HG02588 (cell line): ENCODE results near the gene INAFM2.

ENCODE experiments used
- ATAC-seq: cut with Tn5 transposase; IDR thresholded peaks from one replicate; pipeline ENCODE4 v1.9.1; 2021; ENCODE audit warnings: mild to moderate bottlenecking, moderate library complexity; ENCODE audit not compliant: unreplicated experiment

The INAFM2 gene

GRCh38 chr15:40357723-40358470 lies 34.4 kb downstream of the INAFM2 start, which contains the start of gene DISP2:
Gene DISP2 (plus strand): TSS chr15:40358219. CDS start chr15:40358322, 103 bp downstream.
- ATAC-seq, result peak; percentile 73

DNA sequence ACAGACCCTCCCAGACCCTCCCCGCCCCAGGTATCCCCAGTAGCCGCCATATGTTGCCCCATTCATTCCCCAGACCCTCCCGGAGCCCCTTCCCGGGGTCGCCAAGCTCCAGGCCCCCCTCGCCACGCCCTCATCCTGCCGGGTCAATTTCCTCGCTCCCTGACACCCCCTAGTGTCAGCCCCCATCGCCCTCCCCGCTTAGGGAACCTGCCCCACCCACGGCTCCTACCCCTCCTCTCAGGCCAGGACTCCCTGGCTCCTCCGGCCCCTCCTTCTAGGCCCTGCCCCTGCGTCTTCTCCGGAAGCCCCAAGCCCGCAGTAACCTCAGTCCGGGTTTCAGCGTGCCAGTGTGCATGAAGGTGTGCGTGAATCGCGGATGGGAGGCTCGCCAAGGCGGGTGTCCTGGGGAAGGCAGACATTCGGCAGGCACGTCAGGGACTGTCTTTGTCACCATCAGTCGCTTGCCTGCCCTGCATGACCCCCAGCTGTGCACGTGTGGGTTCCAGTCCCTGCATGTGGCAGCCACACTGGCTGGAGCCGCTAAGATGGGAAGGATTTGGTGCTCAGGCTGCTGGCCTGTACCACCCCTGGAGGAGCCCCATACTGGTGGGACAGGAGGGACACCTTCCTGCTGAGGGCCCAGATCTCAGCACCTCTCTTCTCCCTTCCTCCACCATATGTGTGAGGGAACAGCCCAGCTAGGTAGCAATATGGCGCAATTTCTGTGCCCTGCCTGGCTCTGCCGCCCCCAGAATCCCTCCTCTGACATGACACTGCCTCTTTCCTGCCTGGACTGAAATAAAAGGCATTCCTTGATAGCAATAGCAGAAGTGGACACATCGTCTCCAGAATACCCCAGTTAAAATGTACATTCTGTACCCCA lies 35.2 kb downstream of the INAFM2 start:
- peak; percentile 12 for ATAC-seq

GRCh38 chr15:40360015-40360414 lies 36.5 kb downstream of the INAFM2 start:
- no peak for ATAC-seq

DNA sequence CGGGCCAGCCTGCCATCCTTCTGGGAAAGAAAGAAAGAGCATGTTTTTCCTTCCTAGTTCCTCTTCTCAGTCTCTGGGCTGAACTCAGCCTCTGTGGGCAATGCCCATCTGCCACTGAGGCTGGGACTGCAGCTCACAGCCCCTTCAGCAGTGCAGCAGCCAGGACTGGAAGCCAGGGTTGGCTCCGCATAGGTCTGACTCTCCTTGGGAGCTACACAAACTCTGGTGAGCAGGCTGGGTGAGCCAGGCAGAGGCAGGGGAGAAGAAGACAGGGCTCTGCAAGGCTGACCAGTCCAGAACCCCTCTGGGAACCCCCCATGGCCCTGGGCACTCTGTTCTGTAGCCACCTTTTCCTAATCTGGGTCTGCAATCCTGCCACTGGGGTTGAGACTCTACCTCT lies 38.1 kb downstream of the INAFM2 start:
- no peak for ATAC-seq

DNA sequence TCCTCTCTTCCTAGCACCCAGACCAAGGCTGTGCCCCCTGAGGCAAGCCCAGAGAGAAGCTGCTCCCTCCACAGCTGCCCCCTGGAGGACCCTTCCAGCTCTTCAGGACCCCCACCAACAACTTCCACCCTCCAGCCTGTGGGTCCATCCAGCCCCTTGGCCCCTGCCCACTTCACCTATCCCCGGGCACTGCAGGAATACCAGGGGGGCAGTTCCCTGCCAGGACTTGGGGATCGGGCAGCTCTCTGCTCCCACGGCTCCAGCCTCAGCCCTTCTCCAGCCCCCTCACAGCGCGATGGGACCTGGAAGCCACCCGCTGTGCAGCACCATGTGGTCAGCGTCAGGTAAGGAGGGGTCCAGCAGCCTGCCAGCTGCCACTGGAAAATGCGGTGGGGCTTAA lies 40.1 kb downstream of the INAFM2 start:
- no peak for ATAC-seq

DNA sequence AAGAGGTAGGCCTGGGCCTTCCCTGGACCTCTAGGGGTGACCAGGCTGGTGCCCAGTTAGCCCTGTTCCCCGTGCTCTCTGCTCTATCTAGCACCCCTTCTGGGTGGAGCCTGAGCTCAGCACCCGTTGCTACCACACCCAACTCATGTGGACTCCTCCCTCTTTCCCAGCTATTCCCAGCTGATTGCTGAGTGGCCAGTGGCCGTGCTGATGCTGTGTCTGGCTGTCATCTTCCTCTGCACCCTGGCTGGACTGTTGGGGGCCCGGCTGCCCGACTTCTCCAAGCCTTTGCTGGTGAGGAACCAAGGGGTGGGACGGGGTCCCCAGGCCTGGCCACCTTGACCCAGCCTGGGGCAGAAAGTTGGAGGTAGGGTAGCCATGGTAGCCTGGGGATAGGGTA lies 40.8 kb downstream of the INAFM2 start:
- ATAC-seq, result no peak

GRCh38 chr15:40365016-40365415 lies 41.5 kb downstream of the INAFM2 start:
- ATAC-seq, result no peak

DNA sequence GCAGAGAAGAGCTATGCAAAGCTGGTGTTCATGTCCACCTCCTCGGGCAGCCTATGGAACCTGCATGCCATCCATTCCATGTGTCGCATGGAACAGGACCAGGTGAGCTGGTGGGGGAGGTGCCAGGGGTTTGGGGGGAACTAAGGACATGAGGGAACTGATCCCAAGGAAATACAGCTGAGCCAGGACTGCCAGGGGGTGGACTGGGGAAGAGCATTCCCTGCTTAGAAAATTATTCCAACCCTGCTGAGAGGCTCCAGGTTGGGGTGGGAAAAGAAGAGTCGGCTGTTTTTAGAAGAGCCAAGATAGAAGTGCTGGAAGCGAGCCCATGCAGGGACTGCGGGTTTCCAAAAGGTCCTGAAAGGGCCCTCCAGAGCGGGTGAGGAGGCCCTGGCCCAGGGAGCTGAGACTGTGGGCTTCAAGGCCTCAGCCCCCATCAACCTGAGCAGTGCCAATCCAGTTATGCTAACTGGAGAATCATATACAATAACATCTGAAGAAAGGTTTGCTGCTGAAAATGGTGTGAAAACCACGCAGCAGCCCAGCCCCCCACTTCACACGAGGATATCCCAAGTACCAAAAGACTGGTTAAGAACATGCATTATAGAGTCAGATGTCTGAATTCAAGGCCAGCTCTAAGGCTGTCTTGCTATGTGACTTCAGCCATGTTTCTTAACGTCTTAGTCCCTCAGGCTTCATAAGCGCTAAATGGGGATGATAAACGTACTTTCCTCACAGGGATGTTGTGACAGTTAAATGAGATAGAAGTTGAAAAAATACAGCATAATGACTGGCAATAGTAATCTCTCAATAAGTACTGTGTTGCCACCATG lies 42.3 kb downstream of the INAFM2 start:
- no peak for ATAC-seq

GRCh38 chr15:40366457-40367370 lies 43.2 kb downstream of the INAFM2 start:
- no peak for ATAC-seq

- no peak for ATAC-seq
Observed at GRCh38 chr15:40367371-40367685, 43.8 kb downstream of the INAFM2 start.

DNA sequence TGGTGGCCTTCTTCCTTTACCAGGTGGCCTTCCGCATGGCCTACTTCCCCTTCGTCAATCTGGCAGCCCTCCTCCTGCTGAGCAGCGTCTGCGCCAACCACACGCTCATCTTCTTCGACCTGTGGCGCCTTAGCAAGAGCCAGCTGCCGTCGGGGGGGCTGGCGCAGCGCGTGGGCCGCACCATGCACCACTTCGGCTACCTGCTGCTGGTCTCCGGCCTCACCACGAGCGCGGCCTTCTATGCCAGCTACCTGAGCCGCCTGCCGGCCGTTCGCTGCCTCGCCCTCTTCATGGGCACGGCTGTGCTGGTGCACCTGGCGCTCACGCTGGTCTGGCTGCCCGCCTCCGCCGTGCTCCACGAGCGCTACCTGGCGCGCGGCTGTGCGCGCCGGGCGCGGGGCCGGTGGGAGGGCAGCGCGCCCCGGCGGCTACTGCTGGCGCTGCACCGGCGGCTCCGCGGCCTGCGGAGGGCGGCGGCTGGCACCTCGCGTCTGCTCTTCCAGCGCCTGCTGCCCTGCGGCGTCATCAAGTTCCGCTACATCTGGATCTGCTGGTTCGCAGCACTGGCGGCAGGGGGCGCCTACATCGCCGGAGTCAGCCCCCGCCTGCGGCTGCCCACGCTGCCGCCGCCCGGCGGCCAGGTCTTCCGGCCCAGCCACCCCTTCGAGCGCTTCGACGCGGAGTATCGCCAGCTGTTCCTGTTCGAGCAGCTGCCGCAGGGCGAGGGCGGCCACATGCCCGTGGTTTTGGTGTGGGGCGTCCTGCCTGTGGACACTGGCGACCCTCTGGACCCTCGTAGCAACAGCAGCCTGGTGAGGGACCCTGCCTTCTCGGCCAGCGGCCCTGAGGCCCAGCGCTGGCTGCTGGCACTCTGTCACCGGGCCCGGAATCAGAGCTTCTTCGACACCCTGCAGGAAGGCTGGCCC lies 44.5 kb downstream of the INAFM2 start:
- peak; percentile 70 for ATAC-seq

GRCh38 chr15:40368719-40369473 lies 45.4 kb downstream of the INAFM2 start:
- no peak for ATAC-seq

GRCh38 chr15:40369474-40369869 lies 46.0 kb downstream of the INAFM2 start:
- ATAC-seq, result no peak

DNA sequence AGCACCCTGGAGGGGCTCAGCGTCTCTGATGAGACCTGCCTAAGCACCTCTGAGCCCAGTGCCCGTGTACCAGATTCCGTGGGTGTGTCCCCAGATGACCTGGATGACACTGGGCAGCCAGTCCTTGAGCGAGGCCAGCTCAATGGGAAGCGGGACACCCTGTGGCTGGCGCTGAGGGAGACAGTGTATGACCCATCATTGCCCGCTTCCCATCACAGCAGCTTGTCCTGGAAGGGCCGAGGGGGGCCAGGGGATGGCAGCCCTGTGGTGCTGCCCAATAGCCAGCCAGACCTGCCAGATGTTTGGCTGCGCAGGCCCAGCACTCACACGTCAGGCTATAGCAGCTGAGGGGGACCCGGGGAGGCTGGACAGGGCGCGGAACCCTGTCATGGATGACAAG lies 46.5 kb downstream of the INAFM2 start:
- ATAC-seq, result no peak

DNA sequence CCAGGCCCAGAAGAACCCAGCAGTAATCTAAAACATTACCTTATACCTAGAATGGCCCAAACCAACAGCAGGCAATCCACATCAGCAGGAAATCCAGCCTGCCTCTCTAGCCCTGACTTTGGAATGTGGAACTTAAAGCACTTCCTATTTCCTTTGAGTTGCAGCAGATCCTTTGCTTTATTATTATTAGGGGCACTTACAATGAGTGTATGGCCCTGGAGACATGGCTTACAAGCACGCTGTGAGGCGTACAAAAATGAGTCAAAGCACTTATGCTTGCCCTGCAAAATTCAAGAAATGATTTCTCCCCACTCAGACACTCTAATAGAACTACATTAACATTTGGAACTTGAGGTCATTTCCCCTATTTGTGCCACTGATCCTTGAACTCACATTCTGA lies 49.5 kb downstream of the INAFM2 start:
- no peak for ATAC-seq
